ENCODE measurements around the gene MORN4. TPM values are rescaled to one million over a fixed set of nuclear protein-coding genes. Genes with fewer than 3 reads are reported as not detected.
A peak's percentile ranks its signal among the peaks of the same experiment; 100 is the strongest.

Gene MORN4
- total RNA-seq, 2 experiments from 2014 or later: 5.3 to 6.5 TPM

DNA sequence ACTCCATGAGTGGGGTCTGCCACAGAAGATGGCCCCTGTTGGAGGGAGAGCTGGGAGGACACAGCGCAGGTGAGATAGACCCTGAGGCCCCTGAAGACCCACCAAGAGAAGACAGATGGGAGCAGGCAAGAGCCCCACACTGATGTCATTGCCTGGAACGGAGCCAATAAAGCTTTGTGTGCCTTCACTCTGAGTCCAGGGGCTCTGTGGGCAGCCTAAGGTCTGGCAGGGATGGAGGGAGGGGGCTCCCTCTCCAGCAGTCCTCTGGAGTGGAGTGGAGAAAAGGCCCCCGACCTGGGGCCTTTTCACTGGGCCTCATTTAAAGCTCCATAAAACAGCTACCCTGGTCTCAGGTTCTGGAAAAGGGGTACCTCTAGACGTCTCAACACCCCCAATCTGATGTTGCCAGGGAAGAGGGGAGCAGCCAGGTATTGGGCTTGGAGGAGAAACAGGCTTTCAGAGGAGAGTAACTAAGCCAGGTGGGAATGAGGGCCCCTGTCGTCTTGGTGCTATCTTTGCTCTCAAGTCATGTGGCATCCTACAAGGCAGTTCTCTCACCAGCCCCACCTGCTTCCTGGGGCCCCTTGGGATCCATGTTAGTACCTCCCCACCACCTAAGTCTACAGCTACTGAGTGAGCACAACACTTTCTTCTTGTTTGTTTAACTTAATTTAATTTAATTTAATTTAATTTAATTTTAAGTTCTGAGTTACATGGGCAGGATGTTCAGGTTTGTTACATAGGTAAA, 42.4 kb downstream of the MORN4 start:
- DNase-seq: no peak
- Mint-ChIP-seq H3K4me3 (no peak overlapping the region), H3K4me1 (ENCODE audit: low read depth) (no peaks in the 10 kb centered on the region), H3K9me3 (no peaks in the 10 kb centered on the region), H3K36me3 (no peaks in the 10 kb centered on the region), H3K27me3 (no peaks in the 10 kb centered on the region), H3K27ac (no peak overlapping the region)
- ChIA-PET CTCF (interaction anchor here (1.3 kb wide), 1 partner anchor 381 kb away, joined by 4 read pairs; no protein-coding TSS in a partner anchor), POLR2A (no interaction called here)
- intact Hi-C loops (cut with micrococcal nuclease): no loop called here

- CTCF ChIA-PET: interaction anchor here (1.3 kb wide), 1 partner anchor 380 kb away, joined by 4 read pairs; no protein-coding TSS in a partner anchor
- H3K4me1 Mint-ChIP-seq (ENCODE audit: low read depth): no peaks in the 10 kb centered on the region
- POLR2A ChIA-PET: no interaction called here
- intact Hi-C loops (cut with micrococcal nuclease): no loop called here
- no peaks in the 10 kb centered on the region for H3K36me3 Mint-ChIP-seq
- peak; percentile 16 for DNase-seq
- no peak overlapping the region for H3K27ac Mint-ChIP-seq
- H3K4me3 Mint-ChIP-seq: no peak overlapping the region
- H3K9me3 Mint-ChIP-seq: no peaks in the 10 kb centered on the region
- H3K27me3 Mint-ChIP-seq: no peaks in the 10 kb centered on the region
These were observed 43.1 kb downstream of the MORN4 start for GRCh38 chr10:97590082-97590747.

- ChIA-PET POLR2A (no interaction called here), CTCF (no interaction called here)
- Mint-ChIP-seq H3K27me3 (no peaks in the 10 kb centered on the region), H3K4me1 (ENCODE audit: low read depth) (no peaks in the 10 kb centered on the region), H3K4me3 (no peak within 1 kb of the TSS), H3K27ac (no peak within 1 kb of the TSS), H3K36me3 (no peaks in the 10 kb centered on the region), H3K9me3 (no peaks in the 10 kb centered on the region)
- DNase-seq: no peak
- intact Hi-C loops (cut with micrococcal nuclease): no loop called here
These were observed 43.8 kb downstream of the MORN4 start, which contains the start of gene C10orf62 for GRCh38 chr10:97589479-97589878. C10orf62 (plus strand) TSS chr10:97589721; CDS start chr10:97589898, 177 bp downstream.

DNA sequence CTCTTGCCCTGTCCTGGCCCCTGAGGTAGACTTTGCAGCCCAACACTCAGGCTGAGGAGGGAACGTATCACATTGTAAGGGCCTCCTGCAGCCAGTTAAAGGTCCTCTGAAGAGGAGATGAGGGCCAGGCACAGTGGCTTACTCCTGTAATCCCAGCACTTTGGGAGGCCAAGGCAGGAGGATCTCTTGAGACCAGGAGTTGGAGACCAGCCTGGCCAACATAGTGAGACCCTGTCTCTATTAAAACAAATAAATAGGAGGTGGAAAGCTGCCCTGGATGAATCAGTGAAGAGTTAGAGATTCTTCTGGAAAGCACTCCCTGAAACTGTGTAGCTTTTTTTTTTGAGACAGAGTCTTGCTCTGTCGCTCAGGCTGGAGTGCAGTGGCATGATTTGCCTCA, 46.1 kb downstream of the MORN4 start:
- intact Hi-C loops (cut with micrococcal nuclease): no loop called here
- Mint-ChIP-seq H3K27ac (no peak overlapping the region), H3K4me3 (no peak overlapping the region)

GRCh38 chr10:97585439-97585811, 47.9 kb downstream of the MORN4 start:
- intact Hi-C loops (cut with micrococcal nuclease): no loop called here
- ChIA-PET POLR2A (no interaction called here), CTCF (interaction anchor here (0.9 to 2.8 kb wide), 2 partner anchors 14 to 32 kb away, joined by 4 to 12 read pairs; partner anchors contain the start of gene ANKRD2)
- Mint-ChIP-seq H3K4me1 (ENCODE audit: low read depth) (no peaks in the 10 kb centered on the region), H3K9me3 (no peaks in the 10 kb centered on the region), H3K4me3 (no peak overlapping the region), H3K36me3 (no peaks in the 10 kb centered on the region), H3K27ac (no peak overlapping the region), H3K27me3 (no peaks in the 10 kb centered on the region)
- no peak for DNase-seq

More for the DNA sequence above, 46.1 kb downstream of the MORN4 start:
- Mint-ChIP-seq H3K9me3 (no peaks in the 10 kb centered on the region), H3K36me3 (no peaks in the 10 kb centered on the region), H3K4me1 (ENCODE audit: low read depth) (no peaks in the 10 kb centered on the region), H3K27me3 (no peaks in the 10 kb centered on the region)
- ChIA-PET CTCF (interaction anchor here (1.7 kb wide), 1 partner anchor 16 kb away, joined by 4 read pairs; no protein-coding TSS in a partner anchor), POLR2A (no interaction called here)
- DNase-seq: no peak

DNA sequence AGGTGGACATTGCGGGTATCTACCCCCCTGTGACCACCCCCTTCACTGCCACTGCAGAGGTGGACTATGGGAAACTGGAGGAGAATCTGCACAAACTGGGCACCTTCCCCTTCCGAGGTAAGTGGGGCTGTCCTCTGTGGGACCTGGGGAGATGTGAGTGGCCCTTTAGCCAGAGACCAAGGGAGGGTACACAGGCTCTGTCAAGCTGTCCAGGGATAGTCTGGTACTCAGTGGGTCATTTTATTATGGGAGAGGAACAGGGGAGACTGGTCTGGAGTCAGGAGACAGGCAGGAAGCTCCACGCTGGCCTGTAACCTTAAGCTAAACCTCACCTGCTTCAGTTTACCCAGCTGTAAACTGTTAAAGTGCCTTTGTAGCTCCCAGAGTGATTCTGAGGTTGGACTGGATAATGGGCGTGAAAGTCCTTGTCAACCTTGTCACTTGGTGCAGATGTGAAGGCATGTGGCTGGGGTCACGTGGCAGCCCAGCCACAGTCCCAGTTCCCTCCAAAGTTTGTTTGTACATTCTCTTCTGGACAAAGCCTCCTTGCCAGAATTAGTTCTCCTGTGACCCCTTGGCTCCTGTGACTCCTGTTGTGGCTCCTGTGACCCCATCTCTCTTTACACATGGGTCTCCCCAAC, 48.4 kb downstream of the MORN4 start:
- Mint-ChIP-seq H3K27ac (no peak overlapping the region), H3K27me3 (no peaks in the 10 kb centered on the region), H3K36me3 (no peaks in the 10 kb centered on the region), H3K9me3 (no peaks in the 10 kb centered on the region), H3K4me3 (no peak overlapping the region), H3K4me1 (ENCODE audit: low read depth) (no peaks in the 10 kb centered on the region)
- POLR2A ChIA-PET: no interaction called here
- intact Hi-C loops (cut with micrococcal nuclease): no loop called here
- DNase-seq: no peak
- CTCF ChIA-PET: interaction anchor here (0.9 to 2.8 kb wide), 2 partner anchors 13 to 31 kb away, joined by 4 to 12 read pairs; partner anchors contain the start of gene ANKRD2

- no peaks in the 10 kb centered on the region for H3K27me3 Mint-ChIP-seq
- H3K9me3 Mint-ChIP-seq: no peaks in the 10 kb centered on the region
- H3K4me3 Mint-ChIP-seq: no peak within 1 kb of the TSS
- intact Hi-C loops (cut with micrococcal nuclease): no loop called here
- H3K4me1 Mint-ChIP-seq (ENCODE audit: low read depth): no peaks in the 10 kb centered on the region
- no peaks in the 10 kb centered on the region for H3K36me3 Mint-ChIP-seq
- CTCF ChIA-PET: interaction anchor here (2.8 kb wide), 1 partner anchor 12 kb away, joined by 12 read pairs; the partner anchor contains the start of gene ANKRD2
- no peak within 1 kb of the TSS for H3K27ac Mint-ChIP-seq
- no peak for DNase-seq
- POLR2A ChIA-PET: no interaction called here
These were observed 49.1 kb downstream of the MORN4 start, which contains the start of gene HOGA1 for GRCh38 chr10:97584060-97584797. HOGA1 (plus strand) TSS chr10:97584389; CDS start chr10:97584704, 315 bp downstream.

- intact Hi-C loops (cut with micrococcal nuclease): no loop called here
- H3K27ac Mint-ChIP-seq: no peak overlapping the region
- no peaks in the 10 kb centered on the region for H3K4me1 Mint-ChIP-seq (ENCODE audit: low read depth)
- ChIA-PET POLR2A (no interaction called here), CTCF (interaction anchor here (2.8 kb wide), 1 partner anchor 12 kb away, joined by 12 read pairs; the partner anchor contains the start of gene ANKRD2)
- H3K27me3 Mint-ChIP-seq: no peaks in the 10 kb centered on the region
- no peaks in the 10 kb centered on the region for H3K9me3 Mint-ChIP-seq
- no peak overlapping the region for H3K4me3 Mint-ChIP-seq
- no peak for DNase-seq
- no peaks in the 10 kb centered on the region for H3K36me3 Mint-ChIP-seq
These were observed 49.8 kb downstream of the MORN4 start for GRCh38 chr10:97583476-97583875.

DNA sequence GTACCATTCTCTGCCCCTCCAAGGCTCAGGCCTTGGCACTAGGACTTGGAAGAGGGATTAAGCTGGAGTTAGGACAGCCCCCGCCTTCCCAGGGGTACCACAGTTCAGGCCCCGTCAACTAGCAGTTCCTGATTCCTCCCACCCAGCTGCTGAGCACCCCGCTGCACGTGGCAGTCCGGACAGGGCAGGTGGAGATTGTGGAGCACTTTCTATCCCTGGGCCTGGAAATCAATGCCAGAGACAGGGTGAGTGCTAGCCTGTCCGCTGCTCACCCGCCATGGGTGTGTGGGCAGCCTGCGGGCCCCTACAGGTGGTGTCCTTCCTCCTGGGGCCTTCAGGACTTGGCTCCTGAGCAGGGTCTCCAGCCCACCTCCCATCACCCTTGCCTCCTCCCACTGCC, 51.1 kb downstream of the MORN4 start:
- H3K4me1 Mint-ChIP-seq (ENCODE audit: low read depth): no peaks in the 10 kb centered on the region
- no peaks in the 10 kb centered on the region for H3K27me3 Mint-ChIP-seq
- CTCF ChIA-PET: interaction anchor here (0.9 to 1.0 kb wide), 2 partner anchors 48 to 120 kb away, joined by 3 to 5 read pairs; no protein-coding TSS in a partner anchor
- H3K27ac Mint-ChIP-seq: no peak overlapping the region
- H3K4me3 Mint-ChIP-seq: no peak overlapping the region
- no peaks in the 10 kb centered on the region for H3K36me3 Mint-ChIP-seq
- H3K9me3 Mint-ChIP-seq: no peaks in the 10 kb centered on the region
- POLR2A ChIA-PET: no interaction called here
- no peak for DNase-seq
- intact Hi-C loops (cut with micrococcal nuclease): no loop called here

DNA sequence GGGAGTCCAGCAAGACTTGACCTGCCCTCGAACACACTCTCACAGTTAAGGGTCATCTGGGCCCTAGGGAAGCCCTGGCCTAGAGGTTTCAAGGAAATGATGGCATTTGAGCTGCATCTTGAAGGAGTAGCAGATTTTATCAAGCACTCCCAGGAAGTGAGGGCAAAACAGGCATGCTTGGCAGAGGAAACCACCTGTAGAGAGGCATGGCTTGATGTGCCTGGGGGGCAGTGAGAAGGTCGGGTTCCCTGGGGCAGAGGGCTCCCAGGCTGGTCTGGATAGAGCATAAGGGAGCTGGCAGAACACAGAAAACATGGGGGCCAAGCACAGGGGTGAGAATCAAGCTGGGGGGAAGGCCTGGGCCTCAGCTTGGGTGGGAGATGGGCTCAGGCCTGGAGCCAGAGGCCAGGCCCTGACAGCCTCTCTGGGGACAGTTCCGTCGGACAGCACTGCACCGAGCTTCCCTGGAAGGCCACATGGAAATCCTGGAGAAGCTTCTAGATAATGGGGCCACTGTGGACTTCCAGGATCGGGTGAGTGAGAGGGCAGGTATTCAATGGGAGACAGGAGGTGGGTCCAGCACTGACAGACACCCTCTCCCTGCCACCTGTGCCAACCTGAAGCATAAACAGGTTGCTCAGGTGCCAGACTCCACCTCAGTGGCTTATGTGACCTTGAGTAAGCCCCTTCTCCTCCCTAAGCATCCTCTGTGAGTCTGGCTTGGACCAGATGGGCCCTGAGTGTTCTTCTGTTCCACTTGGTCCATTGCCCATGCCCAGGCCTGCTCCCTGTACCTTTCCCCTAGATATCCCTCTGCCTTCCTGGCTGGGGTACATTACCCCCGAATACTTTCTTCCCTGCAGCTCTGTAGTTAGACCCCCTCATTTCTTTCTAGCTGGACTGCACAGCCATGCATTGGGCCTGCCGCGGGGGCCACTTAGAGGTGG, 52.6 kb downstream of the MORN4 start:
- intact Hi-C loops (cut with micrococcal nuclease): no loop called here
- no peak for DNase-seq
- ChIA-PET POLR2A (no interaction called here), CTCF (interaction anchor here (1.9 kb wide), 1 partner anchor 27 kb away, joined by 5 read pairs; no protein-coding TSS in a partner anchor)
- no peak overlapping the region for H3K4me3 Mint-ChIP-seq
- H3K4me1 Mint-ChIP-seq (ENCODE audit: low read depth): no peaks in the 10 kb centered on the region
- H3K27ac Mint-ChIP-seq: no peak overlapping the region
- H3K27me3 Mint-ChIP-seq: no peaks in the 10 kb centered on the region
- no peaks in the 10 kb centered on the region for H3K9me3 Mint-ChIP-seq
- H3K36me3 Mint-ChIP-seq: no peaks in the 10 kb centered on the region

Measured in activated CD4-positive, alpha-beta memory T cell treated with anti-CD3 and anti-CD28 coated beads for 36 hours (primary cell).